CD4-positive, alpha-beta T cell treated with Interleukin-10 for 1 hour (primary cell): Measurements from ENCODE around the gene GTF2H1.

Experiments used
- DNase-seq: peaks from one replicate; pipeline ENCODE4 v3.0.0-alpha.2; 2020

Gene GTF2H1

GRCh38 chr11:18321969-18322711, at the start of gene GTF2H1, which contains the start of gene HPS5:
TSS of gene GTF2H1 (plus strand) at chr11:18322567. CDS start at chr11:18333075, 10,508 bp downstream.
TSS of gene HPS5 (minus strand) at chr11:18322140. CDS start at chr11:18317858, 4,282 bp downstream.
- peak; percentile 97 for DNase-seq

- no peak for DNase-seq
Observed at GRCh38 chr11:18277565-18278271, 44.6 kb upstream of the GTF2H1 start.

GRCh38 chr11:18280438-18281045, 41.8 kb upstream of the GTF2H1 start:
- peak; percentile 14 for DNase-seq

- DNase-seq, result no peak
Observed at GRCh38 chr11:18282626-18283025, 39.7 kb upstream of the GTF2H1 start.

- no peak for DNase-seq
Observed at GRCh38 chr11:18285841-18286240, 36.5 kb upstream of the GTF2H1 start.

GRCh38 chr11:18288911-18289310, 33.5 kb upstream of the GTF2H1 start:
- no peak for DNase-seq

- DNase-seq, result no peak
Observed at GRCh38 chr11:18294862-18295261, 27.5 kb upstream of the GTF2H1 start.

GRCh38 chr11:18295316-18295715, 27.1 kb upstream of the GTF2H1 start:
- DNase-seq, result no peak

GRCh38 chr11:18299721-18300120, 22.6 kb upstream of the GTF2H1 start:
- no peak for DNase-seq

- DNase-seq, result no peak
Observed at GRCh38 chr11:18304745-18305144, 17.6 kb upstream of the GTF2H1 start.

GRCh38 chr11:18307461-18308139, 14.8 kb upstream of the GTF2H1 start:
- DNase-seq, result no peak

GRCh38 chr11:18308242-18308641, 14.1 kb upstream of the GTF2H1 start:
- no peak for DNase-seq

- no peak for DNase-seq
Observed at GRCh38 chr11:18309691-18310090, 12.7 kb upstream of the GTF2H1 start.

GRCh38 chr11:18310800-18311340, 11.5 kb upstream of the GTF2H1 start:
- DNase-seq, result no peak

GRCh38 chr11:18312012-18312411, 10.4 kb upstream of the GTF2H1 start:
- DNase-seq, result no peak

GRCh38 chr11:18312663-18313420, 9.5 kb upstream of the GTF2H1 start:
- no peak for DNase-seq

- DNase-seq, result no peak
Observed at GRCh38 chr11:18313965-18314763, 8.2 kb upstream of the GTF2H1 start.

GRCh38 chr11:18314784-18315523, 7.4 kb upstream of the GTF2H1 start:
- no peak for DNase-seq

GRCh38 chr11:18315893-18316292, 6.5 kb upstream of the GTF2H1 start:
- no peak for DNase-seq

- no peak for DNase-seq
Observed at GRCh38 chr11:18317551-18317950, 4.8 kb upstream of the GTF2H1 start.

- no peak for DNase-seq
Observed at GRCh38 chr11:18319914-18320313, 2.5 kb upstream of the GTF2H1 start.
